Muscle layer of colon (tissue), 2 donors: ENCODE data around the gene CELF4.

ENCODE experiments used
- H3K27ac ChIP-seq: one replicate; pipeline ENCODE4 v1.7.0; 2013; ENCODE audit warnings: low read depth, mild to moderate bottlenecking, low read length, moderate library complexity
- H3K27me3 ChIP-seq, 2 donors: one replicate each; pipeline ENCODE4 v1.7.0; 2013; ENCODE audit warnings: low read length in 2 of 2, mild to moderate bottlenecking in 2 of 2; ENCODE audit not compliant: insufficient read depth in 2 of 2, control insufficient read depth in 1 of 2
- H3K36me3 ChIP-seq: one replicate; pipeline ENCODE4 v1.7.0; 2013; ENCODE audit warnings: mild to moderate bottlenecking, low read length; ENCODE audit not compliant: insufficient read depth
- H3K4me1 ChIP-seq: one replicate; pipeline ENCODE4 v1.7.0; 2013; ENCODE audit warnings: mild to moderate bottlenecking, low read length; ENCODE audit not compliant: insufficient read depth
- H3K4me3 ChIP-seq, 2 donors: one replicate each; pipeline ENCODE4 v1.7.0; 2013; ENCODE audit warnings: low read length in 2 of 2, low read depth in 1 of 2, mild to moderate bottlenecking in 1 of 2, moderate library complexity in 1 of 2
- H3K9ac ChIP-seq: one replicate; pipeline ENCODE4 v1.7.0; 2013; ENCODE audit warnings: low read length
- H3K9me3 ChIP-seq: one replicate; pipeline ENCODE4 v1.7.0; 2013; ENCODE audit warnings: mild to moderate bottlenecking, low read length
- donor health status: abdominal sarcoma.
- donor health status: Adenocarcinoma of cecum.

The CELF4 gene

GRCh38 chr18:37570336-37570930, 4.8 kb upstream of the CELF4 start:
- Histone ChIP-seq H3K4me1 (peaks cover 6% of the 10 kb centered on the region), H3K27me3 (peaks cover 29 to 46% of the 10 kb centered on the region in 2 donors), H3K4me3 (no peak overlapping the region), H3K27ac (no peak overlapping the region), H3K9me3 (no peaks in the 10 kb centered on the region), H3K9ac (no peak overlapping the region), H3K36me3 (no peaks in the 10 kb centered on the region)

- H3K9me3 ChIP-seq = no peaks in the 10 kb centered on the region
- H3K9ac ChIP-seq = no peak overlapping the region
- H3K4me3 ChIP-seq = no peak overlapping the region
- H3K36me3 ChIP-seq = no peaks in the 10 kb centered on the region
- peaks cover 6% of the 10 kb centered on the region for H3K4me1 ChIP-seq
- peaks cover 32 to 55% of the 10 kb centered on the region in 2 donors for H3K27me3 ChIP-seq
- no peak overlapping the region for H3K27ac ChIP-seq
These were observed 3.1 kb upstream of the CELF4 start for GRCh38 chr18:37568671-37569070.

- Histone ChIP-seq H3K27me3 (peaks cover 36 to 55% of the 10 kb centered on the region in 2 donors), H3K4me1 (peaks cover 6% of the 10 kb centered on the region), H3K9ac (no peak overlapping the region), H3K27ac (no peak overlapping the region), H3K9me3 (no peaks in the 10 kb centered on the region), H3K36me3 (no peaks in the 10 kb centered on the region), H3K4me3 (peak overlapping the region in 1 of 2 donors; percentile 47)
These were observed 2.4 kb upstream of the CELF4 start for GRCh38 chr18:37567994-37568359.

- Histone ChIP-seq H3K4me3 (peak overlapping the region; percentile 47 to 52), H3K27ac (no peak overlapping the region), H3K9ac (no peak overlapping the region), H3K9me3 (no peaks in the 10 kb centered on the region), H3K4me1 (peaks cover 6% of the 10 kb centered on the region), H3K27me3 (peaks cover 36 to 55% of the 10 kb centered on the region in 2 donors), H3K36me3 (no peaks in the 10 kb centered on the region)
These were observed 1.7 kb upstream of the CELF4 start for GRCh38 chr18:37567061-37567993.

GRCh38 chr18:37566479-37567060, 972 bp upstream of the CELF4 start:
- H3K27me3 ChIP-seq = peaks cover 36 to 55% of the 10 kb centered on the region in 2 donors
- peak overlapping the region; percentile 47 to 52 for H3K4me3 ChIP-seq
- H3K4me1 ChIP-seq = peaks cover 6% of the 10 kb centered on the region
- no peak overlapping the region for H3K9ac ChIP-seq
- no peak overlapping the region for H3K27ac ChIP-seq
- no peaks in the 10 kb centered on the region for H3K9me3 ChIP-seq
- no peaks in the 10 kb centered on the region for H3K36me3 ChIP-seq

GRCh38 chr18:37565977-37566478, 430 bp upstream of the CELF4 start:
- H3K36me3 ChIP-seq = no peaks in the 10 kb centered on the region
- no peak overlapping the region for H3K9ac ChIP-seq
- peaks cover 36 to 52% of the 10 kb centered on the region in 2 donors for H3K27me3 ChIP-seq
- peaks cover 6% of the 10 kb centered on the region for H3K4me1 ChIP-seq
- H3K4me3 ChIP-seq = peak overlapping the region; percentile 47 to 50
- H3K27ac ChIP-seq = no peak overlapping the region
- H3K9me3 ChIP-seq = no peaks in the 10 kb centered on the region

- H3K4me3 ChIP-seq = peak overlapping the region in 1 of 2 donors; percentile 53
- peaks cover 36 to 44% of the 10 kb centered on the region in 2 donors for H3K27me3 ChIP-seq
These were observed 892 bp downstream of the CELF4 start for GRCh38 chr18:37564711-37565100.

GRCh38 chr18:37563931-37564392, 1.6 kb downstream of the CELF4 start:
- Histone ChIP-seq H3K9ac (no peak overlapping the region), H3K4me3 (no peak overlapping the region), H3K27me3 (peaks cover 30 to 36% of the 10 kb centered on the region in 2 donors), H3K9me3 (no peaks in the 10 kb centered on the region), H3K4me1 (peaks cover 6% of the 10 kb centered on the region), H3K27ac (no peak overlapping the region), H3K36me3 (no peaks in the 10 kb centered on the region)

More at GRCh38 chr18:37564711-37565100, 892 bp downstream of the CELF4 start:
- Histone ChIP-seq H3K9me3 (no peaks in the 10 kb centered on the region), H3K9ac (no peak overlapping the region), H3K4me1 (peaks cover 6% of the 10 kb centered on the region), H3K36me3 (no peaks in the 10 kb centered on the region), H3K27ac (no peak overlapping the region)

GRCh38 chr18:37561986-37562385, 3.6 kb downstream of the CELF4 start:
- no peaks in the 10 kb centered on the region for H3K4me1 ChIP-seq
- H3K9me3 ChIP-seq = no peaks in the 10 kb centered on the region
- H3K27me3 ChIP-seq = peaks cover 10 to 16% of the 10 kb centered on the region in 2 donors
- H3K9ac ChIP-seq = no peak overlapping the region
- no peaks in the 10 kb centered on the region for H3K36me3 ChIP-seq
- H3K4me3 ChIP-seq = no peak overlapping the region
- no peak overlapping the region for H3K27ac ChIP-seq

GRCh38 chr18:37560003-37560402, 5.6 kb downstream of the CELF4 start:
- Histone ChIP-seq H3K4me3 (no peak overlapping the region), H3K9me3 (no peaks in the 10 kb centered on the region), H3K27me3 (peaks cover 7 to 8% of the 10 kb centered on the region in 2 donors)

GRCh38 chr18:37559194-37559593, 6.4 kb downstream of the CELF4 start:
- H3K36me3 ChIP-seq = no peaks in the 10 kb centered on the region
- H3K9me3 ChIP-seq = no peaks in the 10 kb centered on the region
- no peak overlapping the region for H3K4me3 ChIP-seq
- H3K27ac ChIP-seq = no peak overlapping the region
- no peak overlapping the region for H3K9ac ChIP-seq
- peaks cover 3 to 7% of the 10 kb centered on the region in 2 donors for H3K27me3 ChIP-seq
- no peaks in the 10 kb centered on the region for H3K4me1 ChIP-seq

More at GRCh38 chr18:37560003-37560402, 5.6 kb downstream of the CELF4 start:
- Histone ChIP-seq H3K4me1 (no peaks in the 10 kb centered on the region), H3K36me3 (no peaks in the 10 kb centered on the region), H3K9ac (no peak overlapping the region), H3K27ac (no peak overlapping the region)
